C4-2B (cell line): ENCODE data around the gene ADGB.
A peak's percentile ranks its signal among the peaks of the same experiment; 100 is the strongest.

Experiments
- H3K27ac ChIP-seq: fragments of 450-650 bp; 2 replicates; pipeline ENCODE4 v1.5.1; 2017
- CTCF ChIP-seq: fragments of 450-650 bp; conservative IDR thresholded peaks from 2 replicates; pipeline ENCODE4 v1.5.1; 2017; ENCODE audit warnings: mild to moderate bottlenecking
- ZFX ChIP-seq: fragments of 450-650 bp; IDR thresholded peaks from 2 replicates; pipeline ENCODE4 v1.6.1; 2017

Gene ADGB

DNA sequence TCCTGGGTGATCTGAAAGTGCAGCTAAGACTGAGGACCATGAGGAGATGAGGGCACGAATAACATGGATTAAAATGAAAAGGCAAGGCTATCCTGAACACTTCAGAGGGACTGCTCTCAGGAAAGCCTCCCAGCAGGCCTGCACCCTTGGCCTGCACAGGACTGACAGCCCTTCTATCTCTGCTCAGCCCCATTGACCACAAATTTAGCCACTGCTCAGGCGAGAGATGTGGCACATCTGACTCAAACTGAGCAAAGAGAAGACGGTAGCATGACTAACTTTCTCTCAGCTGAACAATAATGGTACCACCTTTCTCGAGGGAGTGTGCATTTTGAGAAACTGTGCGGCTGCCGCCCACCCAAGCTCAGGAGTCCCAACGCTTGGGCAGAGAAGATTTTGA, 257.5 kb downstream of the ADGB start:
- no peak for TF ChIP-seq ZFX
- TF ChIP-seq CTCF: no peak

DNA sequence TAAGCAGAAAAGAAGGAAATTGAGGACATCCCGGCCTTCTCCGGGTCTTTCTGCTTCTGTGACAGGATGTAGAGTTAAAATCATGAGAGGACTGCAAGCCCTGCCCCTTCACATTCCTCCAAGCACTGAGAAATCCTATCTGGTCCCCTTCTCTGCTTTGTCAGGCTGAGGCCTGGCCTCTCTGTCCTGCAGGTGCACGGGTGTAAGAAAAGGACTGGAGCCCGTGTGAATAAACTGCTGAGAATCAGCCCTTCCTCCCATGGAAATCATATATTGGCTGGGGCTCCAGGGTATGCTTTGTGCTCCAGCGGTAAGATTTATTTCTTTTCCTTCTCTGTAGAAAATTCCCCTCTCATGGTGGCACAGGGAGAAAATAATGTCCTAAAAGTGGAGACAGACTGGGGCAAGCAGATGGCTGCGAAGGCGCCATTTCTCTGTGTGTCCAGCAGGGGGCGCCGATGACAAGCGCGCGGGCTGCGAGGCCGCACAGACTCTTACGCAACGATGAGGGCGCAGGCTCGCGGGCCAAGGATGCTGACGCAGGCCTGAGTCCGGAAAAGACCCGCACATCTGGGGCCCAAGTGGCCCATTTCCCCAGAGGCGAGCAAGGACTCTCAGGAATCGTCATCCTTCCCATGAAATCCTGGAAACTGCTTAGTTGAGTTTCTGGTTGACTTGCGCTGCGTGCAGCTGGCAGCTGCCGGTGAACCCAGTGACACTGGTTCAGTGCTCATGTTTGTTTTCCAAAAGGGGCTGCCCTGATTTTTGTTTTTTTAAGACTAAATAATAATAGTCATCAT, 258.6 kb downstream of the ADGB start:
- no peak overlapping the region for H3K27ac ChIP-seq
- TF ChIP-seq ZFX: no peak
- TF ChIP-seq CTCF: peak; percentile 97

More for the DNA sequence above, 257.5 kb downstream of the ADGB start:
- no peak overlapping the region for H3K27ac ChIP-seq

- TF ChIP-seq ZFX (no peak), CTCF (no peak)
- H3K27ac ChIP-seq: no peak overlapping the region
Observed at GRCh38 chr6:146857980-146858347, 259.2 kb downstream of the ADGB start.

DNA sequence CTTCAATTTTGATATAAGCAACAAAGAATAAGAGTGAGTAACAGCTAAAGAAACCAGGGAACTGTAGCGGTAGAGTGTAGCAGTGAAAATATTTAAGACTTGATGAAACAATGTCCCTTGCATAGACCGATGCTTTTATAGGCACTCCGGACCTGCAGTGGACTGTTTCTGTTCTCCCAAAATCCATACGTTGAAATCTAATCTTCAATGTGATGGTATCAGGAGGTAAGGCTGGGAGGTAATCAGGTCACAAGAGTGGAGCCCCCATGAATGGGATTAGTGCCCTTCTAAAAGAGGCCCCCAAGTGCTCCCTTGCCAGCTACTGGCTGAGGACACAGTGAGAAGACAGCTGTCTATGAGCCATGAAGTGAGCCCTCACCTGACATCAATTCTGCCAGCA, 260.4 kb downstream of the ADGB start:
- TF ChIP-seq CTCF (no peak), ZFX (no peak)
- no peak overlapping the region for H3K27ac ChIP-seq

DNA sequence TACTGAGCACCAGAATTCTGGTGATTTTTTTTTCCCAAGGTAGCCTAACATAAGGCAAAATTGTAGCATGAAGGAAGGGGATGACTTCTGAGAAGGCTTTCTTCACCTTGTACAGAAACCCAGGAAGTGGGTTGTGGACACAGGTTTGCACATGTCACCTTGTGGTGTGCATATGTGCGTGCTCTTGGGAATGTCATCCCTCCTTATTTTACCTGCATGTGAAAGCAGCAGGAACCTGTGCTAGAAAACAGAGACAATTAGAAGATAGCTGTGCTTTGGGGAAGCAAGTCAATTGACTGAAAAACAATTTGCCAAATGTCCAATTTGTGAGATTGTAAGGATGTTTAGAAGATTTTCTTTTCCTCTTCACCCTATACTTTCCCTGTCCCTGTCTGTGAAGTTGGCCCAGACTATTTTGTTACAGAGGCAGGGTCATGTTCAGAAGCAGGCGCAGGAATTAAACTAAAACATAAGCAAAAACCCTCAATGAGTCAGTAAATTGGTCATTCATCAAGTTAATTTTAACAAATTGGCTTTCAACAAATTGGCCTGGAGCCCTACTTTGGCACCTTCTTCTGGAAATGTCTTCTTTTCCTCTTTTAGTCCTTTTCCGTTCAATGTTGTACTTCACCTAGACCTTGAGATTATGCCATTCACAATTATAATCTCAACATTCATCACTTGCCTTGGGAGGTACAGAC, 261.2 kb downstream of the ADGB start:
- TF ChIP-seq ZFX (no peak), CTCF (no peak)
- H3K27ac ChIP-seq: no peak overlapping the region; the same call in 1 of the 2 replicates

- TF ChIP-seq CTCF: no peak
- TF ChIP-seq ZFX: no peak
- H3K27ac ChIP-seq: peak overlapping the region; percentile 67
Observed at GRCh38 chr6:146860583-146860982, 261.8 kb downstream of the ADGB start.

- peak overlapping the region; percentile 67 for H3K27ac ChIP-seq
- no peak for TF ChIP-seq CTCF
- no peak for TF ChIP-seq ZFX
Observed at GRCh38 chr6:146861029-146861563, 262.3 kb downstream of the ADGB start.
